ENCODE measurements around the gene SMAD9. TPM values are rescaled to one million over a fixed set of nuclear protein-coding genes. Genes with fewer than 3 reads are reported as not detected.

SMAD9 gene
- total RNA-seq, 1 experiment from 2014 or later, result 0.74 TPM

DNA sequence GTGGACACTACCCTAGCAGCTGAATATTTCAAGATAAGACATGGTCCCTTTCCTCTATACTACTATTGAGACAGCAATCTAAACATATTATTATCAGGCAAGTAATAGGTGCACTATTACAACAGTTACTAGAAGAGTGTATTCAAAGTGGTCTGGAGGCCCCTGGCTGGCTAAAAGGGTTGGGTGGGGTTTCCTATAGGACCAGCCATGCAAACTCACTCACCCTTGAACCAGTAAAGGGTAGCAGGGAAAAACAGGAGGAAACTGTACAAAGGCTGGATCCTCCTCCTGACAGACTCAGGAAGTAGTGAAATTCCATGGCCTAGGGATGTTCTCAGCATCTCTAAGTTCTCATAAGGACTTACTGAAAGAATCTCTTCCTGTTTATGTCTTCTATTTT, 7.7 kb downstream of the SMAD9 start:
- DNase-seq (ENCODE audit: low read depth), result no peak

GRCh38 chr13:36910545-36910944, 9.5 kb downstream of the SMAD9 start:
- no peak for DNase-seq (ENCODE audit: low read depth)

- no peak for DNase-seq (ENCODE audit: low read depth)
Measured at GRCh38 chr13:36907821-36908220, 12.2 kb downstream of the SMAD9 start.

GRCh38 chr13:36907266-36907665, 12.8 kb downstream of the SMAD9 start:
- no peak for DNase-seq (ENCODE audit: low read depth)

DNA sequence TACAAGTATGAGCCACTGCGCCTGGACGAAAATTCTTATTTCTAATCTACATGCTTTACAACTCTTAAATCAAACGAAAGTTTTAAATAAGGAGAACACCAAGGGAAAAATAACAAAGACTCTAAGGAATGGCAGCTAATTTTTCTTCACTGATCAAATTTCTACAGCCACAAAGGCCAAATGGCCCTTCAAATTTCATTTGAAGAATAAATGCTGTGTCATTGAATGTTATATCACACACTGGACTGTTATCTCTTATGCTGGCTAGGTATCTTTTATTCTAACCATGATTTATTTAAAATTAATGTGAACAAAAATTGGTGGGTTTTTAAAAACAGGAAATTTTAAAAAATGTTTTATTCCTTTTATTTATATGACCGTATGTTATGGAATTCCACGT, 14.1 kb downstream of the SMAD9 start:
- DNase-seq (ENCODE audit: low read depth), result no peak

GRCh38 chr13:36903925-36904595, 16.0 kb downstream of the SMAD9 start:
- DNase-seq (ENCODE audit: low read depth), result no peak

- DNase-seq (ENCODE audit: low read depth), result no peak
Measured at GRCh38 chr13:36897054-36897616, 22.9 kb downstream of the SMAD9 start.

- no peak for DNase-seq (ENCODE audit: low read depth)
Measured at GRCh38 chr13:36891752-36892151, 28.3 kb downstream of the SMAD9 start.

DNA sequence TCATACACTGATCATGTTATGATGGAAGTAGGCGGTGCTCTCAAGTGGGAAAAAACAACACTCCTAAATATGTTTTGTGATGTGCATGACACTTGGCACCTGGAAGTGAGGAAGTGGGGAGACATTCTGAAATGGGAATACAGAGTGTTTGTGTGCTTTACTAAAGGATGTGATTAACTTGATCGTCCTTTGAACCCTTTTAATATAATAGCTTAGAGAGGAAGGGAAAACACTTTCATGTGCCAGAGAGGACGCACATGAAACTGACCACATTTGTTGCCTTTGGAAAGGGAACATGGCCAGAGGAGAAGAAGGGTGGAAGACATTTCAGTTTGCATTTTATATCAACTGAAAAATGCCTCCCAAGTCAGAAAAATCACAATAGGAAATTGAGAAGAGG, 31.4 kb downstream of the SMAD9 start:
- DNase-seq (ENCODE audit: low read depth), result no peak

- DNase-seq (ENCODE audit: low read depth), result no peak
Measured at GRCh38 chr13:36887758-36888521, 32.1 kb downstream of the SMAD9 start.

DNA sequence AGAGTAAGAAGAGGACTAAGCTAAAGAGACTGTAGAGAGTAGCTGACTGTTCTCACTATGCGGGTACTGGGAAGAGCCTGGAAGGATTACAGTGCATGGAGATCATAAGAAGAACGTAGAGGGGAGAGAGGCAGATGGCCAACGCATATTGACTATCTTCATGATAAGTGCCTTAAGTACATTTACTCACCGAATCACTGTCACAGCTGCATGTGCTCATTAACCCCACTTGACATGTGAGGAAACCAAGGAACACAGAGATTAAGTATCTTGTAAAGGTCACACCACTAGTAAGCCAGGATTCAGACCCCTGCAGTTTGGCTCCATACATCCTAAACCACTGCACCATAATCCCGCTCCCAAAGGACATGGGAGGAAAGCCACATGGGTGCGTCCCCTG, 34.1 kb downstream of the SMAD9 start:
- DNase-seq (ENCODE audit: low read depth), result no peak

GRCh38 chr13:36884235-36884634, 35.8 kb downstream of the SMAD9 start:
- DNase-seq (ENCODE audit: low read depth), result no peak

DNA sequence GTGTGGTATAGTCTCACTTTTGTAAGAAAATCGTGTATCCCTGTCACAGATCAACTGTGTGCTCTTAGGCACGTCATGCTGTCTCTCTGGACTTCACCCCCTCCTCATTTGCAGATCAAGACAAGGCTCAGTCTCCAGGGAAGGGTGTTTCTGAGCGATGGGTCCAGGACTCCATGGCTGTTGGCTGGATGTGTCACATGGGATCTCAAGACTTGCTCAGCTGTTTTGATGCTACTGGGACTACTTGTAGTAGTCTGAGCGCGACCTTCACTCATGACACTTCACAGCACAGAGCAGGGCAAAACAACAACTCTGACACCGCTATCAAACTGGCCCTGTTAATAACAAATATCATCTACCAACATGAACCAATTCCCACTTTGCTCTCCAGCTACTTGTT, 36.2 kb downstream of the SMAD9 start:
- no peak for DNase-seq (ENCODE audit: low read depth)

- DNase-seq (ENCODE audit: low read depth), result peak; percentile 11
Measured at GRCh38 chr13:36883392-36883791, 36.6 kb downstream of the SMAD9 start.

- no peak for DNase-seq (ENCODE audit: low read depth)
Measured at GRCh38 chr13:36882829-36883390, 37.1 kb downstream of the SMAD9 start.

- no peak for DNase-seq (ENCODE audit: low read depth)
Measured at GRCh38 chr13:36880961-36881360, 39.1 kb downstream of the SMAD9 start.

DNA sequence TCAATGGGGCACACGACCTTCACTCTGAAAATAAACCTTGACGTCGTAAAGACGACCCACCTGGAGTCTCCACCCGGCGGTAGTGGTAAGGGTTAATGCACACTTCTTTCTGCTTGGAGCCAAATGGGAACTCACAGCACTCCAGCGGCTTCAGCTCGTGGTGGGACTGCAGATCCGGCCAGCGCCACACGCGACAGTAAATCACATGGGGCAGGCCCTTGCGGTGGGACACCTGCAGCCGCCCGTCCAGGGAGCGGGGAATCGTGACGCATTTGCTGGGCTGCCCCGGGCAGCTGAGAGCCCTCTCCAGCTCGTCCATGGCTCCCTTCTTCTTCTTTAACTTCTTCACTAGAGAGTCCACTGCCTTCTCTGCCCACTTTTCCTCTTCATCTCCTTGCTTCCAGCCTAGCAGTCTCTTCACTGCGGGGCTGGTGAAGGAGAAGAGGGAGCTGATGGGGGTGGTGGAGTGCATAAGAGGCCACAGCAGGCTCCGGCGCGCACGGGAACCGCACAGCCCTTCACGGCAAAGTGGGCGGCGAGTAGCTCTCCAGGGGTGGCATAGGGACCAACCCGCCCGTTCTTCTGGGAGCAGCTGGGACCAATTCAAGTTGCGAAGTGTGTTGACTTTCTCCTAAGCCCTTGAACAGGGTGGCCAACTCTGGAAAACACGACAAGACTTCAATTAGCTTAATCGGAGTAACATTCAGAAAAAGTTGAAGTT, 40.7 kb downstream of the SMAD9 start:
- no peak for DNase-seq (ENCODE audit: low read depth)

DNA sequence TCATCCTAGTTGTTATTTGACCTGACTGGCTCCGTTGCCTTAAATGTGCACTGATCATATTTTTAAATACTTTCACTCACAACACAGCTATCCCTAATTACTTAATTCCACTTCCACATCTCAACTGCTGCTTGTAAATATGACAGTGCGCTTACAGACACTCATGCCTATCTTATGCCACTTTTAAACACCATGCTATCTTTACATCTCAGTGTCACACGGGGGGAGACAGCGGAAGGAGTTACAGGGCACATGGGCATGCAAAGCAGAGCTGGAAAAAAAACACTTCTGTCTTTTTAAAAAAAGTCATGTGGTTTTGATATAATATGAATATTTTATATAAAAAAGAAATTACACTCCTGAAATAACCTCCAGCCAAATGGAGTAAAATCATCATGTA, 44.1 kb downstream of the SMAD9 start:
- no peak for DNase-seq (ENCODE audit: low read depth)

DNA sequence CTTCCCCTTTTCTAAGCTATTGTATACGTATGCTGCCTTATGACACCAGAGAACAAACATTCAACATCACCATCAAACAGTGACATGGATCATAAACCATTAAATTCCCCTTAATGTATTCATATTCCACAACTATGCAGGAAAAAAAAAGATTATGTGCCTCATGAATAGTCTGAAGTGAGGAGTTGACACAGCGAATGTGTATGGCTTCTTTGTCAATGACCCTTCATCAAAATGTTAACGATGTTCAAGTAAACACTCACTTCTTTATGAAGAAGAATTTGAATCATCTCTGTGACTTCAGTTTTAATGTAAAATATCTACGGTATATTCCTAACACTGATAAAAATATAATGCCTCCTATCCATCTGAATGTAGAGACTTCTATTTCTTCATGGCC, 44.6 kb downstream of the SMAD9 start:
- DNase-seq (ENCODE audit: low read depth), result no peak

- DNase-seq (ENCODE audit: low read depth), result no peak
Measured at GRCh38 chr13:36872621-36873020, 47.4 kb downstream of the SMAD9 start.

DNA sequence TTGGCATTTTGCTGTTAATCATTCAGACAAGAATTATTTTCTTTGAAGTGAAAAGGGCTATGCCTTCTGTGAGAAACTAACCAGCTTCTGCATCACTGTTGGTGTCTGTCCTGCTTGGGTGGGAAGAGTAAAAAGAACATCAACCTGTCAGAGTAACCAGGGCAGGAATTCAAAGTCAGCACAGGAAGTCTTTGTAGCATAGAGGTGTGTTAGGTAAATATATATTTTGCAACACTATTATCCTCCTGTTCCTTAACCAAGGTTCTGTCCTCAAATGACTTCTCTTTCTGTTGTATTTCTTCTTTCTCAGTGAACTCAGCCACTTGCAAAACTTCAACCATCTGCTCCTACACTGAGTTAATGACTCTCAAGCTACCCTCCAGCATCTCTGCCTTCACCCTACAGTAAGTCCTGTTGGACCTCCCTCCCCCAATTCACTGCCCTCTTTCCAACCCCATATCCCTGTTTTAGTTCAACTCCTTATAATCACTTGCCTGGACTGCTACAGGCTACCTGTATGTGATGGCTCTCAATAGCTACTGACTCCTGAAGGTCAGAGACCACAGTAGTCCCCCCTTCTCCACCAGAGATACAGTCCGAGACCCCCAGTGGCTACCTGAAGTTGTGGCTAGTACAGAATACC, 49.9 kb downstream of the SMAD9 start:
- DNase-seq (ENCODE audit: low read depth), result no peak

- DNase-seq (ENCODE audit: low read depth), result no peak
Measured at GRCh38 chr13:36866232-36866631, 53.8 kb downstream of the SMAD9 start.
